GM03348 (cell line): Measurements from ENCODE around the gene MYH9.

Experiments used
- DNase-seq: peaks from one replicate; pipeline ENCODE4 v3.0.0; 2012; ENCODE audit warnings: low spot score

MYH9 gene

GRCh38 chr22:36330655-36331305, 57.0 kb downstream of the MYH9 start:
- peak; percentile 71 for DNase-seq

GRCh38 chr22:36330127-36330526, 57.6 kb downstream of the MYH9 start:
- DNase-seq, result no peak

- DNase-seq, result peak; percentile 83
Observed at GRCh38 chr22:36329254-36330078, 58.3 kb downstream of the MYH9 start.

GRCh38 chr22:36328635-36329253, 59.0 kb downstream of the MYH9 start:
- peak; percentile 37 for DNase-seq

- DNase-seq, result no peak
Observed at GRCh38 chr22:36327922-36328551, 59.7 kb downstream of the MYH9 start.

- no peak for DNase-seq
Observed at GRCh38 chr22:36326178-36327161, 61.3 kb downstream of the MYH9 start.

GRCh38 chr22:36325154-36326031, 62.4 kb downstream of the MYH9 start:
- peak; percentile 68 for DNase-seq

- DNase-seq, result no peak
Observed at GRCh38 chr22:36324414-36324813, 63.4 kb downstream of the MYH9 start.

GRCh38 chr22:36323855-36324331, 63.9 kb downstream of the MYH9 start:
- DNase-seq, result peak; percentile 75

GRCh38 chr22:36323182-36323854, 64.4 kb downstream of the MYH9 start:
- DNase-seq, result peak; percentile 66

GRCh38 chr22:36322602-36322915, 65.2 kb downstream of the MYH9 start:
- DNase-seq, result no peak

- DNase-seq, result no peak
Observed at GRCh38 chr22:36321797-36322601, 65.8 kb downstream of the MYH9 start.

GRCh38 chr22:36320553-36320952, 67.2 kb downstream of the MYH9 start:
- no peak for DNase-seq

- DNase-seq, result no peak
Observed at GRCh38 chr22:36319595-36320497, 67.9 kb downstream of the MYH9 start.

GRCh38 chr22:36318442-36318841, 69.3 kb downstream of the MYH9 start:
- DNase-seq, result no peak

GRCh38 chr22:36317658-36318271, 70.0 kb downstream of the MYH9 start:
- no peak for DNase-seq

- DNase-seq, result no peak
Observed at GRCh38 chr22:36316419-36316818, 71.3 kb downstream of the MYH9 start.
